ENCODE data around the gene PRSS21.

PRSS21 gene

DNA sequence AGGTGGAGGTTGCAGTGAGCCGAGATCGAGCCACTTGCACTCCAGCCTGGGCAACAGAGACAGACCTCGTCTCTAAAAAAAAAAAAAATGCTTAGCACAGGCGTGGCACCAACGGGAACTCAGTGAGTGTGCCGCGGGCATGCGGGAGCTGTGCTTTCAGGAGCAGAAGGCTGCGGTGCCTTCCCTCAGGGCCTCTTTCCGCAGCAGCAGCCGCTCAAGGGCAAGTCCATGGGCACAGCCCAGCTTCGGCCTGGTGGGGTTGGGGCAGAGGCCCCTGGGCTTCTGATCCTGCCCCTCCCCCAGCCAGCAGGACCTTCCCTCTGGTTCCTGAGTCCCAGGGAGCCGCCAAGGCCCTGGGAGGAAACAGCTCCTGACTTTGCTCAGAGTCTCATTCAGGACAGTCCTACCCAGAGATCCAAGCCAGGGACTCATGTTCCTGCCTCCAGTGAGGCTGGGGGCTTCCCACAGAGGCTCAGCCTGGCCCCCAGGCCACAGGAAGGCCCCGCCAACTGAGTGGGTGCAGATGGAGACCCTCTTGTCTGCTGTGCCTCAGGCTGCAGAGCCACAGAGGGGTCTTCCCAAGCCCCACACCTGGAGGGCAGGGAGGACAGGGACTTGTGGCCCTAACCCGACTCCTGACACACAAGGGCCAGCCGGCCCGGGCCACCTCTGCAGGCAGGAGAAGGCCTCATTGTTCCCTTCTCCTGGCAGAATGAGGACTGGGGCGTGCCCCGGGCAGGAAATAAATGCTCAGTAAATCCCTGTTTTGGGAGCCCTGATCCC is 9.7 kb downstream of the PRSS21 start:
- DNase-seq: no peak

- DNase-seq: no peak
Observed at GRCh38 chr16:2827374-2827791, 10.3 kb downstream of the PRSS21 start.

GRCh38 chr16:2827831-2828520 is 10.9 kb downstream of the PRSS21 start:
- DNase-seq: no peak

DNA sequence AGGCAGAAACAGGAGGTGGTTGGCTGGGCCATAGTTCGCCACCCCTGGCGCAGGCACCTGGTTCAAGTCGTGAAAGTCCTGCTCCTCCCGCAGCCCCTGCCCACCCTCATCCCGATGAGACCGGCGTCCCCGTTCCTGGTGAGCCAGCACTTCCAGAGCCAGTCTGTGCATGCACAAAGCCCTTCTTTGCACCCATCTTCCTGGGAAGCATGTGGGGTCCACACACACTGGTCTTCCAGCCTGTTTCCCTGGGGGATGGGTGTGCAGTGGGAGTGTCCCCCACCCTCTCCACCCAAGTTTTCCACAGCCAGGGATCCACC is 11.4 kb downstream of the PRSS21 start:
- no peak for DNase-seq

DNA sequence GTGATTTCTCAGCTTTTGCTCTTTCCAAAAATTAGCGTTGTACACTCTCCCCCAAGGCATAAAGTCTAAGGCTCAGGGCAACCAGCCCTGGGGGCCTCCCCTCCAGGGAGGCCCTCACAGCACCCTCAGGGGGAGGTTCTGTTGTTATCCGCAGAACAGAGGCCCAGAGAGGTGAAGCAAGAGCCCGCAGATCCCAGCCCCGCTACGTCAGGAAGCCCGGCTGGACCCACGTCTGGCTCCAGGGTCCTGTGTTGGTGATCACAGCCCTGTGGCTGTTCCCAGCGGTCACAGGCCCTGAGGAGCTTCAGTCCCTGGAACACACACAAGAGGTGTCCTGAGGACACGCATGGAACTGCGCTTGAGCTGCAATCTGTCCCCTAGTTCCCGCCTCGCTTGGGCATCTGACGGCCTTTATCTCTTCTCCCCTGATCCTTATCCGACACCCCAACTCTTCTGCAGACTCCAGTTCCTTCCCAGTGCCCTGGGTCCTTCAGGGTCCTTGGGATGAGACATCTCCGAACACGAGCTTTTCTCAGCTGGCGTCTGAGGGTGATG is 11.9 kb downstream of the PRSS21 start:
- no peak for DNase-seq

DNA sequence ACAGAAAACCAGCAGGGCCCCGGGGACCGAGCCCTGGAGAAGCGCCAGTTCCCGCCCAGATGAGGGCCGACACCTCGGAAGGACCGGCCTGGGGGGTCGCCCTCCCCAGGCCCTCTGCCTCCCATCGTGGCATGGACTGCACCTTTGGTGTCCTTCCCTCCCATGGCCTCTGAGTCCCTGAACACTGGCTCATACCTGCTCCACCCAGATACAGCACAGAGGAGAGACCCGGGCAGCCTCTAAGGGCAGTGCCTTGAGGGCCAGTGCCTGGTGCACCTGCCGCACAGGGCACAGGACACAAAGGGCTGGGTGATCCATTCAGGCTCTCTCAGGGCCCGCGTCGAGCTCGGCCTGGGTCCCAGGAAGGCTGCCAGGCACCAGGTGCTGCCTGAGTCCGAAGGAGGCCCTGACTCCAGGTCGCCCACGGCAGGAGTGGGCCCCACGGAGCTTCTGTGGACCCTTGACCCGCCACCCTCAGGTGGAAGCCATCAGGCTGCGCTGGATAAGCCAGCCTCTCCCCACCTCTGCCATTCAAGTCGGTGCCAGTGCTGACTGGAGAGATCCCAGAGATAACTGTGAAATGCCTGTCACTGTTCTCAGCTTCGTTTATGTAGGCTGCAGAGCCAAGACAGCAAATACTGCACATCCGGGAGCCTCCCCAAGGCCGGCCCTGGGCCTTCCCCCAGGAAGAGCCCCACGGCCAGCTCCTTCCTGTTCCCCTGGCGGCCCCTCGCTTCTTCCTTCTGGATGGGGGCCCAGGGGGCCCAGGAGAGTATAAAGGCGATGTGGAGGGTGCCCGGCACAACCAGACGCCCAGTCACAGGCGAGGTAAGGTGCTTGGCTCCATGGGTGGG is 12.7 kb downstream of the PRSS21 start, which contains the start of gene ZG16B:
TSS of gene ZG16B (plus strand) at position 803 of the 854 bp plus-strand sequence. CDS start 139 bp downstream, outside the sequence.
- DNase-seq: no peak

DNA sequence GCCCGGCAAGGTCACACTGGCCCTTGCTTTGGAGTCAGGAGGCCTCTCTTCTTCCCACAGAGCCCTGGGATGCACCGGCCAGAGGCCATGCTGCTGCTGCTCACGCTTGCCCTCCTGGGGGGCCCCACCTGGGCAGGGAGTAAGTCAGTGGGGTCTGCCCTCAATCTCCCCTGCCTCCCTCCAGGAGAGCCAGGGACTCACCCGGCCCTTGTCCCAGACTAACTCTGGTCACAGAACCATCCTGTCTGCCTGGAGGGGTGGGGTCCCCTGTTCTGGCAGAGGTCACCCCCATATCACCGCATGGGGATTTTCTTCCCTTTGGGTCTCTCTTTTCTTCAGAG is 13.3 kb downstream of the PRSS21 start:
- no peak for DNase-seq

GRCh38 chr16:2831203-2831602 is 14.2 kb downstream of the PRSS21 start:
- no peak for DNase-seq

DNA sequence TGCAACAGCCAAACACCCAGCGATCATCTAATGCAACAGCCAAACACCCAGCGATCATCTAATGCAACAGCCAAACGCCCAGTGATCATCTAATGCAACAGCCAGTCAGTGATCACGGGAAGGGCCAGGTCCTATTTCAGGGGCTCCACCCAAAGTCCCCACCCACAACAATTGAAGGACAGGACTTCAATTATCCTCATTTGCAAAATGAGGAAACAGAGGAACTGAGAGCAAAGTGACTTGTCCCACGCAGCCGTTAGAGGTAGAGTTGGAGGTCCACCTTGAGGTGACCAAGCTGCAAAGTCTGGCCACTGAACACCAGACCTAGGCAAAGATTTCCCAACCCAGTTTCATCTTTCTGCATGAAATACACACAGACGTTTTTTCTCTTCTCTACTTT is 16.7 kb downstream of the PRSS21 start:
- no peak for DNase-seq

DNA sequence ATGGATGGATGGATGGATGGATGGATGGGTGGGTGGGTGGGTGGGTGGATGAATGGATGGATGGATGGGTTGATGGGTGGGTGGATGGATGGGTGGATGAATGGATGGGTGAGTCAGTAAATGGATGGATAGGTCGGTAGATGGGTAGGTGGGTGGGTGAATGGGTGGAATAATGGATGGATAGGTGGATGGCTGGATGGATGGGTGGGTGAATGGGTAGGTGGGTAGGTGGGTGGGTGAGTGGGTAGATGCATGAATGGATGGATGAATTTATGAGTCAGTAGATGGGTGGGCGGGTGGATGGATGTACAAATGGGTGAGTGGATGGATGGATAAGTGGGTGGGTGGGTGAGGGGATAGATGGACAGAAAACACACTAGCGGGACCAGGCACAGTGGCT is 17.9 kb downstream of the PRSS21 start:
- no peak for DNase-seq

- no peak for DNase-seq
Observed at GRCh38 chr16:2835638-2836493, 18.8 kb downstream of the PRSS21 start.

DNA sequence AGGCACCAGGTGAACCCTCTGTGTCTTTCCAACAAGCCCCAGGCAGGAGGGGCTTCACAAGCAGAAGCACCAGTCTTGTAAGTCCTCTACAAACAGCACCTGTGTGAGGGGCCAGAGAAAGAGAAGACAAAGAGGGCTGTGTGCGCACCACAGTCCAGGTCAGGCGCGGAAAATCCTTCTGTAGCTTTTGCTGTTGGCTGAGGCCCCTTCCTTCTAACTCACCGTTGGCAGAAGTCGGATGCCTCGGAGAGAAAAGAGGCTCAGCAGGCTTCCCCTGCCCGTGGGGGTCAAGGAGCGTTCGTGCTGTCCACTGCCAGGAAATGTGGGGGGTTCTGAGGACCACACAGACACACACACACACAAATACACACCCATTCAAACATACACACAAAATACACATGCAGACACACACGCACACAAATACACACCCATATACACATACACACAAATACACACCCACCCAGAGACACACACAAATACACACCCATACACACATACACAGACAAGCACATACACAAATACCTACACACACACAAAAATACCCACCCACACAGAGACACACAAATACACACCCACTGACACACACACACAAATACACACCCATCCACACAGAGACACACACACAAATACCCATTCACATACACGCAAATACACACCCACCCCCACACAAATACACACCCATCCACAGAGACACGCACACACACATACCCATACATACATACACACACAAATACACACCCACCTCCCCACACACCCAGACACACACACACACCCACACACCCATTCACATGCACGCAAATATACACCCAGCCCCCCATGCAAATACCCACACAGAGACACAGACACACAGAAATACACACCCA is 19.8 kb downstream of the PRSS21 start:
- no peak for DNase-seq

- DNase-seq: no peak
Observed at GRCh38 chr16:2838928-2839327, 21.9 kb downstream of the PRSS21 start.

- DNase-seq: no peak
Observed at GRCh38 chr16:2839650-2840450, 22.8 kb downstream of the PRSS21 start.

- DNase-seq: no peak
Observed at GRCh38 chr16:2840914-2841313, 23.9 kb downstream of the PRSS21 start.

DNA sequence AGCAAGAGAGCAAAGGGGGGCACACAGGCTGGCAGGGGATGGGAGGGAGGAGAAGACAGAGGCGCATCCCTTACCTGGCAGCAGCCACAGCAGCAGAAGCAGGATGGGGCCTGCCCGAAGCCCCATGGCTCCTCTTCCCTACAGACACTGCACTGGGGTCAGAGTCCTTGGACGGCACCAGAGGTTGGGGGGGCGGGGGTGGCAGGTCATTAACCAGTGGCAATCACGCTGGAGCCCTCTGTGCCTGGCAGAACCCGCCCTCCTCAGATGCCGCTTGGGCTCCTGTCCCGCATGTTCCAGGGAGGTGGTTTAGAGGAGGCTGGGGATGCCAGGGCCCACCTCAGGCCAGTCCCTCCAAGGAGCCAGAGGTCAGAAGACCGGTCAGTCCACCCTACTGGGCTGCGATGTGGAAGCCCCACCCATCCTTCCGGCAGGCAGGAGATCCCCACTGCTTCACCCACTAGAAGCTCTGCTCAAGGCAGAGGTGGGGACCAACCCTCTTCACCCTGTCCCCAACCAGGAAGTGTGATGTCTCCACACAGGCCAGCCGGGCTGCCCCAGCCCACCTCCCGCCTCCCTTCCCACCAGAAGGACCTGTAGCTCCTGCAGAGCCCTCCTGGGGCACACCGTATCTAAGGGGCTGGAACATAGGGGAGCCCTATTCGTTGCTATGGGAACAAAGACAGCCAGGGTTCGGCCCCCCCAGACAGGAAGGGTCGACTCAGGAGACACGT is 24.7 kb downstream of the PRSS21 start:
- no peak for DNase-seq

DNA sequence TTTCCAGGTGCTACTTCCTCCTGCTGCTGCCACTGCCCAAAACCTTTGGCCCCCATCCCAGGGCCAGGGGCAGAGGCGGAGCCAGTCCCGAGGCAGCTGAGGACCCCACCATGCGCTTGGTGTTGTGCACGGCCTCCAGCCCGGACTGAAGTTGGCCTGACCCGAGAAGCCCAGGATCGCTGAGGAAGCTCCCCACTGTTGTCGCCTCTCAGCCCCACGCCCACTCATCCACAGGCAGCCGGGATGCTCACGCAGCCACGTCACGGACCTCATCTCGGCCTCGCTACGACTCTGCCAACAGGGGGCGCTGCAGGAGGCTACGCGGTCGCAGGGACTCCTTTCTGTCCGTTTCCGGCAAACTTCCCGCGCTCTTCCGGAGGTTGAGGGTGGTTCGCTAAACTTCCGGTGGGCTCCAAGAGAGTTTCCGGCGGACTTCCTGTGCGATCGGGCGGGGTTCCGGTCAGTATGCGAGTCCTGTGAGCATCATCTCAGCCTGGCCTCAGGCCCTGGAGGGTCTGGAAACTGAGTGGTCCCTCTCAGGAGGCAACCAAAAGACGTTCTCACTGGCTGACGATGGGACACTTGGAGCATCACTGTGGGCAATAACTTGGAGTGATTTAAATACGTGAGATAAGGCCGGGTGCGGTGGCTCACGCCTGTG is 25.4 kb downstream of the PRSS21 start:
- DNase-seq: no peak

DNA sequence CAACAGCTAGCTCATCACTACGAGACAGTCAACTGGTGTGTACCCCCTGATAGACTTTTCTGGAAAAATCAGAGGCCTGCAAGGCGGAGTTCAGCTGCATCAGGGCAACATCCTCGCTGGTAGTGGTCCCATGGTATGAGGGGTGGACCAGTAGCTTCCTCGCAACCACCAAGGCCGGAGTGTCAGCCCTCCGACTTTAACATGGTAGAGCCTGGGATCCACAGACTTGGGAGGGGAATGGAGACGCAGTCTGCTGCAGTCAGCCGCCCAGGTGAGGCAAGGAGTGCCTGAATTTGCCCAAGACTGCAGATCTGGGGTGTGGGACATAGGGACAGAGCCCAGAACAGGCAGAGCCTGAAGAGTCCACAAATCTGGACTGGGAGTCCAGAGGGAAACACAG is 26.5 kb downstream of the PRSS21 start:
- no peak for DNase-seq

DNA sequence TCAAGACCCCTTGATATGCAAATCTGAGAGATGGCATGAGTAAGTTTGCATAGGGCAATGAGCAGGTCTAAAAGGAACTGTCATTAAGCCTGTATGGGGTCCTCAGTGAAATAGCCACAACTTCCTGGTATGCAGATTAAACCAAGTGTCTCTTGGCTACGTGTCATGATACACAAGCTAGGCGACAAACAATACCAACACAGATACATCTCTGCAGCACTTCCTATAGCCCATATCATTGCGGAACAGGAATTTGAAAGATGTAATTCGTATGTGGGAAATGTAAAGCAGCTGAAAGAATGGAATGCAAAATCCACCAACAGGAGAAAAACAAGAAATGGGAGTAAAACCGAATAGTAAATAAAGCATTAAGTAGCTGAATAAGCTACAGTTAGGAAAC is 28.1 kb downstream of the PRSS21 start:
- DNase-seq: no peak

Measured in DMS 273 treated with DMSO at 0.1 percent for 48 hours (cell line).